Measurements from ENCODE around the gene OXCT1. TPM values are rescaled to one million over a fixed set of nuclear protein-coding genes. Genes with fewer than 3 reads are reported as not detected.

The OXCT1 gene
- total and polyA plus RNA-seq, 9 of the 15 experiments (the other 6 are each of a cell fraction or from before 2014, with no cell fraction given), result 24.7 to 61.2 (median 41.9) TPM

DNA sequence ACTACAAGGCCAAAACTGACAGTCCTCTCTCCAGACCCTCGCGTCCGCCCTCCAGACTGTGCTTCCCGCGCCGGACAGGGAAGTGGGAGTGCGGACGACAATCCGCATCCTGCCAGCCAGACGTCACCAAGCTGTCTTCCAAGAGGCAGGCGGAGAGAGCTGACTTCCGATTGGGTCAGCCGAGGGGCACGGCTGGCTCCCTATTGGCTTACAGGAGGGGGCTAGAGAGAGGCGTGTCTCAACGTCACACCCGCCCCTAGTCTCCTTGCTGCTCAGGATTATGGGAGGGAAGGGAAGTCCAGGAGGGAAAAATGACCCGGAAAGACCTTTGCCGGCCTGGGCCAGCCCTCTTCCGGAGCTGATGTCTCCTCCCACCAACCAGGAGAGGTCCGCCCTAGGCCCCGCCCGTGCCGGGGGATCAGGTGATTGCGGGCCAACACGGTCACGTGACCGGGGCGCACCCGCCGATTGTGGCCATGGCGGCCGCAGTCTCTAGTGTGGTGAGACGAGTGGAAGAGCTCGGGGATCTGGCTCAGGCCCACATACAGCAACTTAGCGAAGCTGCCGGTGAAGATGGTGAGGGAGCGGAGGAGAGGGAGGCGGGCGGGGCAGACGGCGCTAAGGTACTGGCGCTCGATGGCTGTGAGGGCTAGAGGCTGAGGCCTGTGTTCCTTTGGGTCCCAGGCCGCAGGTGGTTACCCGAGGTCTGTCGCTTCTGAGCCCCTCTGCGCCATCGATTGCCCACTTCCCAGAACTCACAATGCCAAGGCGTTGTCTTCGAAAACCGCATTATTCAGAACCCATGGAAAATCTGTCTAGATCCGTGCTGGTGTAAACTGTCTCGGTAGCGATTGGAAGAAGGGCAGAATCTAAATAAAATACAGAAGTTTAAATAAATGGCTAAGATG is 33.9 kb upstream of the OXCT1 start, which contains the start of gene RIMOC1 (continued):
- TF ChIP-seq, protein P1, sequence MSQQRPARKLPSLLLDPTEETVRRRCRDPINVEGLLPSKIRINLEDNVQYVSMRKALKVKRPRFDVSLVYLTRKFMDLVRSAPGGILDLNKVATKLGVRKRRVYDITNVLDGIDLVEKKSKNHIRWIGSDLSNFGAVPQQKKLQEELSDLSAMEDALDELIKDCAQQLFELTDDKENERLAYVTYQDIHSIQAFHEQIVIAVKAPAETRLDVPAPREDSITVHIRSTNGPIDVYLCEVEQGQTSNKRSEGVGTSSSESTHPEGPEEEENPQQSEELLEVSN (IDR thresholded peaks at IDR 0.05; ENCODE audit: borderline replicate concordance in 1 of 2, extremely low read depth in 1 of 2, insufficient read depth in 1 of 2, insufficient read length in 1 of 2, low read depth in 1 of 2, low read length in 1 of 2, poor library complexity in 1 of 2, severe bottlenecking in 1 of 2), result peak; percentile 84 to 90
- TF ChIP-seq ZNF143 (CRISPR knock-in tag; IDR thresholded peaks at IDR 0.05), result peak; percentile 71
- TF ChIP-seq MCM3 (IDR thresholded peaks at IDR 0.05), result no peak
- TF ChIP-seq, protein P2, sequence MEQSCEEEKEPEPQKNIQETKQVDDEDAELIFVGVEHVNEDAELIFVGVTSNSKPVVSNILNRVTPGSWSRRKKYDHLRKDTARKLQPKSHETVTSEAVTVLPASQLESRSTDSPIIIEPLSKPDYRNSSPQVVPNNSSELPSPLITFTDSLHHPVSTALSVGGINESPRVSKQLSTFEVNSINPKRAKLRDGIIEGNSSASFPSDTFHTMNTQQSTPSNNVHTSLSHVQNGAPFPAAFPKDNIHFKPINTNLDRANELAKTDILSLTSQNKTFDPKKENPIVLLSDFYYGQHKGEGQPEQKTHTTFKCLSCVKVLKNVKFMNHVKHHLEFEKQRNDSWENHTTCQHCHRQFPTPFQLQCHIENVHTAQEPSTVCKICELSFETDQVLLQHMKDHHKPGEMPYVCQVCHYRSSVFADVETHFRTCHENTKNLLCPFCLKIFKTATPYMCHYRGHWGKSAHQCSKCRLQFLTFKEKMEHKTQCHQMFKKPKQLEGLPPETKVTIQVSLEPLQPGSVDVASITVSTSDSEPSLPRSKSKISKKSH (CRISPR knock-in tag; IDR thresholded peaks at IDR 0.05), result no peak
- peak; percentile 84 for TF ChIP-seq ASH1L (IDR thresholded peaks at IDR 0.05; ENCODE audit: borderline replicate concordance, low read depth, partially characterized antibody)
- peak; percentile 83 for TF ChIP-seq FOXJ2 (tag; IDR thresholded peaks at IDR 0.05)
- TF ChIP-seq ZNF707 (CRISPR knock-in tag; conservative IDR thresholded peaks at IDR 0.05), result no peak
- TF ChIP-seq XRCC5 (IDR thresholded peaks at IDR 0.05; ENCODE audit: low read depth, low read length), result peak; percentile 43
- TF ChIP-seq ZNF184 (CRISPR knock-in tag; IDR thresholded peaks at IDR 0.05), result no peak
- peak; percentile 56; the same call in 1 of the 2 replicates for TF ChIP-seq ZNF431 (CRISPR knock-in tag; IDR thresholded peaks at IDR 0.05)
- TF ChIP-seq NFE2L1 (tag; IDR thresholded peaks at IDR 0.05; ENCODE audit: borderline replicate concordance, low read depth), result no peak
- peak; percentile 69; the same call in 1 of the 2 replicates for TF ChIP-seq ERF (CRISPR knock-in tag; IDR thresholded peaks at IDR 0.05)
- no peak for TF ChIP-seq U2AF1 (optimal IDR thresholded peaks at IDR 0.05; ENCODE audit: low read depth, low read length)
- TF ChIP-seq ZBTB7A (IDR thresholded peaks at IDR 0.05; ENCODE audit: borderline replicate concordance, control insufficient read depth, low read depth, low read length), result peak; percentile 44; the same call in 1 of the 2 replicates
- TF ChIP-seq, protein P3, sequence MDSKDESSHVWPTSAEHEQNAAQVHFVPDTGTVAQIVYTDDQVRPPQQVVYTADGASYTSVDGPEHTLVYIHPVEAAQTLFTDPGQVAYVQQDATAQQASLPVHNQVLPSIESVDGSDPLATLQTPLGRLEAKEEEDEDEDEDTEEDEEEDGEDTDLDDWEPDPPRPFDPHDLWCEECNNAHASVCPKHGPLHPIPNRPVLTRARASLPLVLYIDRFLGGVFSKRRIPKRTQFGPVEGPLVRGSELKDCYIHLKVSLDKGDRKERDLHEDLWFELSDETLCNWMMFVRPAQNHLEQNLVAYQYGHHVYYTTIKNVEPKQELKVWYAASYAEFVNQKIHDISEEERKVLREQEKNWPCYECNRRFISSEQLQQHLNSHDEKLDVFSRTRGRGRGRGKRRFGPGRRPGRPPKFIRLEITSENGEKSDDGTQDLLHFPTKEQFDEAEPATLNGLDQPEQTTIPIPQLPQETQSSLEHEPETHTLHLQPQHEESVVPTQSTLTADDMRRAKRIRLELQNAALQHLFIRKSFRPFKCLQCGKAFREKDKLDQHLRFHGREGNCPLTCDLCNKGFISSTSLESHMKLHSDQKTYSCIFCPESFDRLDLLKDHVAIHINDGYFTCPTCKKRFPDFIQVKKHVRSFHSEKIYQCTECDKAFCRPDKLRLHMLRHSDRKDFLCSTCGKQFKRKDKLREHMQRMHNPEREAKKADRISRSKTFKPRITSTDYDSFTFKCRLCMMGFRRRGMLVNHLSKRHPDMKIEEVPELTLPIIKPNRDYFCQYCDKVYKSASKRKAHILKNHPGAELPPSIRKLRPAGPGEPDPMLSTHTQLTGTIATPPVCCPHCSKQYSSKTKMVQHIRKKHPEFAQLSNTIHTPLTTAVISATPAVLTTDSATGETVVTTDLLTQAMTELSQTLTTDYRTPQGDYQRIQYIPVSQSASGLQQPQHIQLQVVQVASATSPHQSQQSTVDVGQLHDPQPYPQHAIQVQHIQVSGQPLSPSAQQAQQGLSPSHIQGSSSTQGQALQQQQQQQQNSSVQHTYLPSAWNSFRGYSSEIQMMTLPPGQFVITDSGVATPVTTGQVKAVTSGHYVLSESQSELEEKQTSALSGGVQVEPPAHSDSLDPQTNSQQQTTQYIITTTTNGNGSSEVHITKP (IDR thresholded peaks at IDR 0.05; ENCODE audit: partially characterized antibody), result peak; percentile 35
- TF ChIP-seq CBFA2T2 (conservative IDR thresholded peaks at IDR 0.05), result peak; percentile 98
- TF ChIP-seq SMARCA4 (IDR thresholded peaks at IDR 0.05), result no peak
- TF ChIP-seq OTX1 (CRISPR knock-in tag; IDR thresholded peaks at IDR 0.05), result peak; percentile 92
- peak; percentile 88 for TF ChIP-seq NFYB (IDR thresholded peaks at IDR 0.05; ENCODE audit: extremely low read depth, insufficient read length)
- TF ChIP-seq HNRNPLL (IDR thresholded peaks at IDR 0.05; ENCODE audit: low read depth, low read length, poor library complexity, severe bottlenecking), result peak; percentile 52
- TF ChIP-seq RBBP5 (IDR thresholded peaks at IDR 0.05; ENCODE audit: borderline replicate concordance, insufficient read depth, low read length, poor library complexity, severe bottlenecking), result peak; percentile 94

Measured in K562 (cell line).